ENCODE results near the gene GAS7.
"Not testable (repeated sequence)": the region's sequence is repeated elsewhere in the genome, so short reads cannot be mapped to it uniquely, and the experiment has no call there.

Gene GAS7

DNA sequence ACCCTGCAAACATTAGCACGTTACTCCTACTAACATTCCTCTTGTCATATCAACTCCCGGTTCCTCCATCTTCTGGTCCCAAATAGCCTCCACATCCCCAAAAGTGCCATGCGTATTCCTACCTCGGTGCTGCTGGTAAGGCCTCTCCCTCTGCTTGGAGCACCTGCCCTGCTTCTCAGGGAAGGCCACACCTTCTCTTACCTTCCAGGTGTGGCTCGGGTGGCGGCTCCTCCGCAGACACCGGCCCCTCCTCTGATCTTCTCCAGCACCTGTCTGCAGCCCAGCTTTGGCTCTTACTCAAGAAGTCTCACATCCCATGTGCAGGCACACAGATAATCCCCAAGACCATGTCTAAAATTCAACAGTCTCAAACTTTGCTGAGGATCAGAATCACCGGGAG is 92.3 kb downstream of the GAS7 start:
- no peak for DNase-seq

DNA sequence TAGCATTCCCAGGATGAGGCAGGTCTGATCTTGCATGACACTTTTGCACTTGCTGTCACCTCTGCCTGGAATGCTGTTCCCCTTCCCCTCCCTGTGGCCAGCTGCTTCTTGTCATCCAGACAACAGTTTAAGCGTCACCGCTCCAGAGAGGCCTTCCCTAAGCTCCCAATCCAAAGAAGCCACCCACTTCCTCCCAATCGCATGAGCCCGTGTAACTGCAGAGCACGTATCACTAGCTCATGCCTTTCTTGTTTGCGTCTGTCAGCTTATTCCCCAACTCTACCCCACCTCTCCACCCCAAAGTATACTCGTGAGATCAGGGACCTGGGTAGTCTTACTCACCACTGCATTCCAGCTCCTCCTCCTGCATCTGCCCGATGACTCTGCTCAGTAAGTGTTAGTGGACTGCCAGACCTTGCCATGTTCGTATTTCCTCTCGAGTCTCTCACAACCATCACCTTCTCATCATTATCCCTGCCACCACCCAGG is 92.8 kb downstream of the GAS7 start:
- DNase-seq, result no peak

DNA sequence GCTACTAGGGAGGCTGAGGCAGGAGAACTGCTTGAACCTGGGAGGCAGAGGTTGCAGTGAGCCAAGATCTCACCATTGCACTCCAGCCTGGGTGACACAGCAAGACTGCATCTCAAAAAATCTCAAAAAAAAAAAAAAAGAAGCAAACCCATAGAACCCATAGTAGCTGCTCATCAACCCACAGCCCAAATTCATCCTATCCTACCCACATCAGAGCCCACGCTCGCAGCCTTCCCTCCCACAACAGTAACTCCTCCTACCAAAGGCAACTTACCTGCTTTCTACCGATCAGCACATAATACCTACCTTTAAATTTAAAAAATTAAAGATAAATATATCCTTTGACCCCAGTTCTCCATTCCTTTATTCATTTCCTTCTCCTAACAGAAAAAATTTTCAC is 94.7 kb downstream of the GAS7 start:
- no peak for DNase-seq

DNA sequence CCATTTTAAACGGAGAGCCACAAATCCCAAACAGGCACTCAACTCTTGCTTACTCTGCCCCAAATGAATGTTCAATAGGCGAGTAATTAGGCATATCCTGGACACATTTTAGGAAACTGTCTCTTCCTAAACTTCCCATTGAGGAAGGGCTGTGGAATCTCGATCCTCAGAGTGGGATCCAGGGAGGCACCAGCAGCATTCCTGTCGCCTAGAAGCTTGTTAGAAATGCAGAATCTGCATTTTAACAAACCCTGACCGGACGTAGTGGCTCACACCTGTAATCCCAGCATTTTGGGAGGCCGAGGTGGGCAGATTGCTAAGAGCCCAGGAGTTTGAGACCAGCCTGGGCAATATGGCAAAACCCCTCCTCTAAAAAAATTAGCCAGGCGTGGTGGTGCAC is 95.6 kb downstream of the GAS7 start:
- no peak for DNase-seq

DNA sequence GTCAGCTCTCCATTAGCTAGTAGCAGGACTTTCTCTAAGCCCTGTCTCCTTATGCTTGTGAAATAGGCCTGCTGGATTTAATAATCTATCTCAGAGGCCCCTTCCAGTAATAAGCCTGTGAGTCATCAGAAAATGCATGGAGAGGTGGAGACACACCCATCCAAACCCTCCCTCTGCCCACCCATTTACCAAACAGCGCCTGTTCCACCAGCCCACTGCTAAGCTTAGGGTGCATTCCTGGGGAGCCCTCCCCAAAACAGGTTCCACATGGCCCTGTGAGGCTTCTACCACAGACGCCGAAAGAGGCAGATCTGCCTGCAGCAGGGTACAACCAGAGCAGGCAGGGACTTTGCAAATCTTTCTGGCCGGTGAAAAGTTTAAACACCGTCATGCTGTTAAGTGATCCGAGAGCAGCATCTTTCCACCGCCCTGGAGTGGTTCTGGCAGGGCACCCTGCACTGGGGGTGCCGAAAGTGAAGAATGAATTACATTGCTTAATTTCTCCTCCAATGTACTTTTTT is 99.3 kb downstream of the GAS7 start:
- no peak for DNase-seq

DNA sequence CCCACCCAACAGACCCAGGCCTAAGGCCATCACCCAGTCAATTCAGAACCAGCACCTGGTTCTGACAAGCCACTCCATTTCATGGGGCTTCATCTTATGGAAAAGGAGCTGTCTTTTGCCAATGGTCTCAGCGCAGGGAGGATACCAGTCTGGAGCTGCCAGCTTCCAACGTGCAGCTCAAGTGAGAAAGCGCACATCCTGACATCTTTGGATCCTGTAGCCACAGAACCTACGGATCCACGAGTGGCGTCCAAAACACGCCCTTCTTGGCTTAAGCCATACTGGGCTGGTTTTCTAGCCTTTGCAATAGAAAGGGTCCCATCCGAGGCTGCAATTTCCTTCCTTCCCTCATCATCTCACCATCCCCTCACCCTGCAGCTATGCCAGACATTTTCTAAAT is 101.8 kb downstream of the GAS7 start:
- no peak for DNase-seq

DNA sequence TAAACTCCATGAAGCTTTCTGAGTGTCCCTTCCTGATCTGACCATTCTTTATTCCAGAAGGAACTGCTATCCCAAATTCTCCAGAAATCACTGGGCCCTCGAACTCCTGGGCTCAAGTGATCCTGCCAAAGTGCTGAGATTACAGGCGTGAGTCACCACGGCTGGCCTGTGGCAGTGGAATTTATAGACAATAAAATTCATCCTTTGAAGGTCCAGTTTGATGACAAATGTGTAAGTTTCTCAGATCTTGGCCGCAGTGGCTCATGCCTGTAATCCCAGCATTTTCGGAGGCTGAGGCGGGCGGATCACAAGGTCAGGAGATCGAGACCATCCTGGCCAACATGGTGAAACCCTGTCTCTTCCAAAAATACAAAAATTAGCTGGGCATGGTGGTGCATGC is 103.1 kb downstream of the GAS7 start:
- not testable (repeated sequence) for DNase-seq

DNA sequence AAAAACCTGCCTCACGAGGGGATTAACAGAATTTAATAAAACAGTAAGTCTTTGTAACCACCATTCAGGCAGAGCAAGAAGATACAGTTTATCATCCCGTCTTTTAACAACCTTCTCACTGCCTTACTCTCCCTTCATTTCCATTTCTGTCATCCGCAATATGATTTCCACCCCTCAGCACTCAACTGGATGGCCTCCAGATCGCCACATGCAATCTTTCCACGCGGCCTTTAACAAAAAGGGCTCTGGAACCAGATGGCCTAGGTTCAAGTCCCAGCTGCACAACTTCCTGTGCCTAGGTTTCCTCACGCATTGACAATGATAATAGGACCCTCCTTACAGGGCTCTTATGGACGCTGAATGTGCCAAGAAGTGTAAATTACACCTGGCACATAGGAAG is 103.6 kb downstream of the GAS7 start:
- DNase-seq, result no peak

DNA sequence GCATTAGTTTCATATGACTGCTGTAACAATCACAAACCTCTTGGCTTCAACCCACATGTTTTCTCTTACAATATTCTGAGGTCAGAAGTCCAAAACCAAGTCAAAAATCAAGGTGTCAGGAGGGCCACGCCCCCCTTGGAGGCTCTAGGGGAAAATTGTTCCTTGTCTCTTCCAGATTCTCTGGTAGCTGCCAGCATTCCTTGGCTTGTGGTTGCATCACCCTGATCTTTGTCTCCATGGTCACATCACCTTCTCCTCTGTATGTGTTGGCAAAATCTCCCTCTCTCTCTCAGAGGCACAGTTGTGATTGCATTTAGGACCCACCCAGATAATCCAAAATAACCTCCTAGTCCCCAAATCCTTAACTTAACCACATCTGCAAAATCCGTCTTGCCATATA is 105.8 kb downstream of the GAS7 start:
- DNase-seq, result no peak

DNA sequence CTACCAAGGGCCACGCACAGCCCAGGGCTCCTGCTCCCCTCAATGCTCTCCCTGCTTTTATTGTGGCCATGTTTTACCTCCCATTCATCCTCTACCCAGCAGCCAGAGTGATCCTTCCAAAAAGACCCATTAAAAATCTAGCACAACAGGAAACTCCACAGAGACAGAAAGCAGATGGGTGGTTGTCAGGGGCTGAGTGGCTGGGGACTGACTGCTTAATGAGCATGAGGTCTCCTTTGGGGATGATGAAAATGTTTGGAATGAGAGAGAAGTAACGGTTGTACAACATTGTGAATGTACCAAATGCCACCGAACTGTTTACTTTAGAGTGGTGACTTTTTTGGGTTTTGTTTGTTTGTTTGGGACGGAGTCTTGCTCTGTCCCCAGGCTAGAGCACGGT is 107.4 kb downstream of the GAS7 start:
- DNase-seq, result no peak

DNA sequence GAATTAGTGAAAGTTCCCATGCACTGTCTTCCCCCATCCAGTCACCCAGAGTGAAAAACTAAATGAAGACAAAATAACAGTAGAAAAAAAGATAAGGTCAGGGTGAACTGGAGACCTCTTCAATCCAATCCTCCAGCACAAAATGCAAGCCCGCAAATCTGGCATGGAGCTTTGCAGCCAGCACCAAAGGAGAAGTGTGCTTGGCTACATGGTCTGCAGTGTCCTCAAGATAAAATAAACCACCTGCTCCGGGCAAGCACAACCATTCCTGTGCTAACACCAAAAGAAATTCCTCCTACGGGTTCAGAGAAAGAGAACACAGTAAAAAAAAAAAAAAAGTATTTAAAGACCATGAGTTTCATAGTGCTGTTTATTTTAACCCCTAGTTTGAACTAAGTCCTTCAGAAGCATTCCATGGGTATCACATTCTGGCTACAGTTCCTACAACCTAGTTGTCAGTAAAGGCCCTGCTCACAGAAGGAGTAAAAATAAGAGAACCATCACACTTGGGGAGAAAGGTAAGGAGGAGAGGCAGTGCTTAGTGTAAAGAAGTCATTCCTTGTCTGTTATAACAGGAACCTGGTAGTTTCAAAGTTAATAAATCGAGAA is 109.1 kb downstream of the GAS7 start:
- no peak for DNase-seq

DNA sequence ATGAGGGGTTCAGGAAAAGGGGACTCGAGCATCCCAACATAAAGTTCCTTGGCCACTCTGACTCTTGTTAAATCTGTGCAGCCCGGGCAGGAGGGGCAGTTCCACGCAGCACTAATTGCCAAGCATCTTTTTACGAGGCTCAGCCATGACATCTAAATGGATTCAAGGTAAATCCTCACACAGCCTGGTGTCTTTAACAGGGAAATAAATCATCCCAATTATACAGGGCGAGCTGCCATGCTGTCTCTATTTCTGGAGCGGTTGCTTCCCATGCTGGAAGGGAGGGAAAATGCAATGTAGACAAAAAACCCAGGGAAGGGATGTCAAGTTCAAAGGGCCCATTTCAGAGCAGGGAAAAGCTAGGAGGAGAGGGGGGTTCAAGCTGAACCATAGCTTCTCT is 110.0 kb downstream of the GAS7 start:
- DNase-seq, result no peak

DNA sequence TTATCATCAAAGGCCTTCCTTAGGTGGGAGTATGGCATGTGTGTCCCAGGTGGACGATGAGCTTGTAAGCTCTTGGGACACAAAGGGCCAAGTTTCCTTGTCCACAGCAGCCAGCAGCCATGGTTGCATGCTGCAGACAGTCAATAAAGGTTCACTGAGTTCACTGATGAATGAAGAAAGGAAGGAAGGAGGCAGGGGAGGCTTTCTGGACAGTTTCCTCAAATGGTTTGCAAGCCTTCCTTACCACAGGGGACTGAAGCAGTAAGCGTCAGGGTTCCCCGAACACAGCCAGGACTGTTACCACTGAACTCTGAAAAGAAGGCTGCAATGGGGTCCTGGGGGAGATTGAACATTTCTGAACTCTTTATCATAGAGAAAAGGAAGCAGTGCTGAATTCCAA is 111.1 kb downstream of the GAS7 start:
- no peak for DNase-seq

DNA sequence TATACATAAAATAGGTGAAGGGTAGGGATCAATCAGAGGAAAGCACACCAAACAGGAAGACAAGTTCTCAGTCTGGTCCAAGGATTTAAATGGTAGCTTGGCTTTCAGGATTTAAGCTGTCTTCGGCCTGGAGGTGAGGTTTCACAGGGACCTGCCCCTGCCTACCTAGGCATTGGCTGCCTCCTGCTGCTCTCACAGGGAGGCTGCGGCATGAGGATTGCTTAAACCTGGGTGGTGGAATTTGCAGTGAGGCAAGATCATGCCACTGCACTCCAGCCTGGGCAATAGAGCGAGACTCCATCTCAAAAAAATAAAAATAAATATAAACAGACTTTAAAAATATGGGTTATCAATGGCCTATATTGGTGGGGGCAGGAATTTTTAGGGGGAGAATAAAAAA is 114.5 kb downstream of the GAS7 start:
- no peak for DNase-seq

DNA sequence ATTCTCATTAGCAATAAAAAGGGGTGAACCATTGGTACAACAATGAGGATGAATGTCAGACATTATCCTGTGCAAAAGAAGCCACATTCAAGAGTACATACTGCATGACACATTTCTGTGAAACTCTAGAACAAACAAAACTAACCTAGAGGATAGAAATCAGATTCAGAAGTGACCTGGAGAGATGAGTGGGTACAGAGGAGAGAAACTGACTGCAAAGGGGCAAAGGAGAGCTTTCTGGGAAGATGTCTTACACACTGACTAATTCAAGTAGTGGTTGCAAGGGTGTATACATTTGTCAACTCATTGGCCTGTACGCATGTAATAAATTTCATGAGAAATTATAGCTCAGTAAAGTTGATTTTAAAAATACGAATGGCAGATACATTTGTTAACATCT is 115.6 kb downstream of the GAS7 start:
- DNase-seq, result no peak

DNA sequence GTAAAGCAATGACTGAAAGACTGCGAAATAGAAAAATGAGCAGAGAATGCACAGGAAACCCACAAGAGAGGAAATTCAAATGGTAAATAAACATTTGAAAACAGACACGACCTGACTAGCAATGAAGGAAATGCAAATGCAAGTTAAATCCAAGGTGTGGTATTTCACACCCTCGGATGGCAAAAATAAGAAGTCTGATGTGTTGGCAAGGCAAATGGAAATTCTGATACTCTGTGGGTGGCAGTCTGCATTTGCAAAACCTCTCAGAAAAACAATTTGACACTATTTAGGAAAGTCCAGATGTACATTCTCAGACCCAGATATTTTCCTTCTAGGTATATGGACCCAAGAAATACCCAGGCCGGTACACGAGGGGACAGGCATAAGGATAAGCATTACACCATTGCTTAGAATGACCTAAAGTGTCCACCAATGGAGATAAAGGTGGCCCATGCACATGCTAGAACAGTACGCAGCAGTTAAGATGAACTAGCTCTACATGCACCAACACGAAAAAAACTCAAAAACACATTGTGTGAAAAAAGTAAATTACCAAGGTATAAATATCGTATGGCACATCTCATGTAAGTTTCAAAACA is 116.7 kb downstream of the GAS7 start:
- DNase-seq, result no peak

DNA sequence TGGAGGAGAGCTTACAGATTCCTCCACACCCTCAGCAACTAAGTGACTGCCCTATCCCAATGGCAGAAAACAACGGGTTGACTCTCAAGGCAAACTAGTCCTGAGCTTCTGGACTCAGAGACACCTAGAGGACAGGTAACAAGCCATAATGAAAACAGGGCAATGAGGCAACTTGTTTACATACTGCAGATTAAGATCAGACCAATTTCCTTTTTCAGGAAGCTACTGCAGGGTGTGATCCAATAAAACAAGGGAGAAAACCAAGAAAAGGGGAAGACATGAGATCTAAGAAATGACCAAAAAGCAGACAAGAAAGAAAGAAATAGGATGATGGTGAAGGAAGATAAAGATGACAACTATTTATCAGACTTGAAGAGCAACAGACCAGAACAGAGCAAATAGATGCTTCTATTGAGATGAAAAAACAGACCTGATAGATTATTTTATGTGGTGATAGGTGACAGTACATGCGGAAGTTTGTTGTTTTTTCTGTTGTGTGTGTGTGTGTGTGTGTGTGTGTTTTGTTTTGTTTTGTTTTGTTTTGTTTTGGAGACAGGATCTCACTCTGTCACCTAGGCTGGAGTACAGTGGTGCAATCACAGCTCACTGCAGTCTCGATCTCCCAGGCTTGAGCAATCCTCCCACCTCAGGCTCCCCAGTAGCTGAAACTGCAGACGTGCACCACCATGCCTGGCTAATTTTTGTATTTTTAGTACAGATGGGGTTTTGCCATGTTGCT is 120.7 kb downstream of the GAS7 start:
- no peak for DNase-seq

DNA sequence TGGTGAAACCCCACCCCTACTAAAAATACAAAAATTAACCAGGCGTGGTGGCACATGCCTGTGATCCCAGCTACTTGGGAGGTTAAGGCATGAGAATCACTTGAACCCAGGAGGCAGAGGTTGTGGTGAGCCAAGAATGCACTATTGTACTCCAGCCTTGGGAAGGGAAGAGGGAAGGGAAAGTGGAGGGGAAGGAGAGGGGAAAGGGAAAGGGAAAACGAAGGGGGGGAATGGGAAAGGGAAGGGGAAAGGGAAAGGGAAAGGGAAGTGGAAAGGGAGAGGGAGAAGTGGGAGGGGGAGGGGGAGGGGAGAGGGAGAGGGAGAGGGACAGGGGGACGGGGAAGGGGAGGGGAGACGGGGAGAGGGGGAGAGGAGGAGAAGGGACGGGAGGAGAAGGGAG is 122.5 kb downstream of the GAS7 start:
- no peak for DNase-seq

DNA sequence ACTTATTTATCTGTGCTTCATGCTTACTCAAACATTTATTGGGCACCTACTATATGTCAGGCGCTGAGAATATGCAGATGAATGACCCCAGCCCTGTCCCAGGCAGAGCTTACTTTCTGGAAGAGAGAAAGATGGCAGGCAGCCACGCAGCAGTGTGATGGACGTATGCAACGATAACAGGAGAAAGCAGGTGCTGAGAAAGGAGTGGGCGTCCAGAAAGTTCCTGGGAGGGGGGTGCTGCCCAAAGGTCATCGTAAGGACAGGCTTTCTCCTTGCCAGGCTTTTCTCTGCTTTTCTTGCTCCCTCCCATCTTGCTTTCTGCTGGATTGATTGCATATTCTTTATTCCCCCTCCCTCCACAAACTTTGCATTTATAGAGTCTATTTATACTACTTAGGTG is 124.5 kb downstream of the GAS7 start:
- DNase-seq, result no peak

DNA sequence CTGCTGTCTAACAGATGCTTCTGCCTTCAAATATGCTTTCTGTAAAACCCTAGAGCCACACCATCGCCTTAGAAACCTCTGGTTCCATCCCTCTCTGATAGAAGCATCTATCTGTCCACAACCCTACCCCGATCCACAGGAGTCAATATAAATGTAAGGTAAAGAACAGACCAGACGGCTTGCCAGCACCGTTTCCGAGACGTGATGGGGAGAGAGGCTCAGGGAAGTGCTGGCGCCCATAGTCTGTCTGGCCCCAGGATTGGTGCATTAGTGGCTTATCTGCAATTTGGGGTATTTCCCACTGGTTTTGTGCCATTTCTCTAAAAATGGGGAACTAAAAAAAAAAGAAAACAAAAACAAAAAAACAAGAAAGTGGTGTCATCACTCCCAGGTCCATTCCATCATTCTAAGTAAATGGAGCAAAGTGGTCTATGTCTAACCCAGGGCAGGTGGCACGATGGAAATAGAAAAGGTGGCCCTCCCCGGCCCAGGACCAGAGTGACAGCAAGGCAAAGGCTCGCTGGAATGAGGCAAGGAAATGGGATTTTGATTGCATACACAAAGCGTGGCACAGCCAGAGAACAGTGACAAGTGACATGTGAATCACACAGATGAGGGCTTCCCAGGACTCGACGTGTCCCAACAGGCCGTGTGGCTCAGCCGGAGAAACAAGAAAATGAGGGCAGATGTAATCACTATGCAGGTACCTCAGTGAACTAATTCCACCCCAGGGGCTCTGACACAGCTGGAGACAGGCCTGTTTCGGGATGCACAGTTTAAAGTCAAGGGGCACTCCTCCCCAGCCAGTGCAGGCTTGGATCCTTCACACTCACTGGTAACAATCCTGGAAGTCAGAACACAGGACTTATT is 125.6 kb downstream of the GAS7 start:
- no peak for DNase-seq

DNA sequence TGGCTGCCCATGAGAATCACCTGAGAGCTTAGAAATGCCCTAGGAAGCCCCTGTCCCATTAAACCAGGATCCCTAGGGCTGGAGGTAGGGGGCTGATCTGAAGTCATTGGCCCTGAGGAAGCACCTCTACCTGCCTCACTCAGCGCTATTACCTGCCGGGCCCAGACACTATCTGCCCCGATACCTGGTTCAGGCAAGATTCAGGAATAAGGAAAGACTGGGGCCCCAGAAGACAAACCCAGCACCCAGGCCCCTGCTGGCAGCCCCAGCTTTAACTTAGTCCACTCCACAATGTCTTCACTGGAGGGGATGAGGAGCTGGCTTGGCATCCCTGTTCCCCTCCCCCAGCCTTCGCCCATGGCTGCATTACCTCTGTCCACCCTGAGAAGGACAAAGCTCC is 126.3 kb downstream of the GAS7 start:
- DNase-seq, result no peak

DNA sequence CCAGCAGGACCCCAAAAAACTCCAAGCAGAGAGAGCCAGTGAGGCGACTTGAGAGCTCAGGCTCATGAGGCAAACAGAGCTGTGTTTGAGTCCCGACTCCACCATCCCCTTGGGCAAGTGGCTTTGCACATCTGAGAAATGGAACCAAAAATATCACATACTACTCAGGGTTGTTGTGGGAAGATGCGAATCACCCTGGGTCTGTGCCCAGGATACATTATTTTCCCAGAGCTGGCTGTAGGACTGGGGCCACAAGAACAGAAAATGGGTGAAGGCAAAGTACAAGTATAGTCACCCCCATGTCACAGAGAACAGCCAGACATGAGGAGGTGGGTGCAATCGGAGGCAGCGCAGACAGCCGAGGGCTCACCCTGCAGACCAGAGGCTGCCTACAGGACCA is 127.3 kb downstream of the GAS7 start:
- no peak for DNase-seq

DNA sequence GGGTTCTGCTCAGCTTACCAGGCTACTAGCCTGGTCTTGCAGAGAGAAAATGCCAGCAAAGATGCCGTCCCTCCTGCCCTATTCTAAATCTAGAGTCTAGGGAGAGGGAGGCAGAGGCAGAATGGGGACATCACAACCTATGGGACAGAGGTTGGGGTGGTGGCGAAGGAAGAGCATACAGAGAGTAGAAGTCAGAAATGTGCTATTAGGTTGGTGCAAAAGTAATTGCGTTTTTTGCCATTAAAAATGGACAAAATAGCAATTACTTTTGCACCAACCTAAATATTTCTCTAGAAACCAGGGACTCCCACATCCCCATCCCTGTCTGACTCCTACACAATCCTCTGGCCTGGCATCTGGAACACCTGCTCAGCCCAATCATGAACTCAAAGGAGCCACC is 127.7 kb downstream of the GAS7 start:
- no peak for DNase-seq
